Fibroblast of mammary gland (primary cell): ENCODE results near the gene GNG7.

Experiments used
- DNase-seq: peaks from one replicate; pipeline ENCODE4 v3.0.0-alpha.2; 2010; ENCODE audit warnings: low read depth
- H3K4me3 ChIP-seq: 2 replicates; pipeline ENCODE4 v1.5.1; 2011; ENCODE audit warnings: low read depth, mild to moderate bottlenecking, low read length, moderate library complexity; ENCODE audit not compliant: control insufficient read depth
- CTCF ChIP-seq: conservative IDR thresholded peaks from 2 replicates; pipeline ENCODE4 v1.5.1; 2011; ENCODE audit warnings: low read depth, low read length, inconsistent platforms; ENCODE audit not compliant: control insufficient read depth, insufficient read depth

GNG7 gene

GRCh38 chr19:2552859-2553258, 149.6 kb downstream of the GNG7 start:
- no peak overlapping the region for H3K4me3 ChIP-seq
- DNase-seq, result no peak
- no peak for TF ChIP-seq CTCF

- H3K4me3 ChIP-seq, result no peak overlapping the region
- TF ChIP-seq CTCF, result no peak
- DNase-seq, result no peak
These were observed 150.7 kb downstream of the GNG7 start for GRCh38 chr19:2551864-2552185.

GRCh38 chr19:2551172-2551863, 151.2 kb downstream of the GNG7 start:
- H3K4me3 ChIP-seq, result no peak overlapping the region
- DNase-seq, result no peak
- no peak for TF ChIP-seq CTCF

- H3K4me3 ChIP-seq, result no peak overlapping the region
- DNase-seq, result no peak
- no peak for TF ChIP-seq CTCF
These were observed 151.9 kb downstream of the GNG7 start for GRCh38 chr19:2550431-2551171.

- DNase-seq, result peak; percentile 94
- H3K4me3 ChIP-seq, result no peak overlapping the region
- TF ChIP-seq CTCF, result no peak
These were observed 152.7 kb downstream of the GNG7 start for GRCh38 chr19:2549701-2550191.

GRCh38 chr19:2548966-2549365, 153.5 kb downstream of the GNG7 start:
- no peak for TF ChIP-seq CTCF
- no peak for DNase-seq
- H3K4me3 ChIP-seq, result no peak overlapping the region
